Right lobe of liver (tissue), 6 donors: ENCODE results near the gene NDOR1. TPM values are rescaled to one million over a fixed set of nuclear protein-coding genes. Genes with fewer than 3 reads are reported as not detected.
"Not testable (repeated sequence)": the region's sequence is repeated elsewhere in the genome, so short reads cannot be mapped to it uniquely, and the experiment has no call there.

Experiments
- ATAC-seq, 4 donors: fragments of 200-7000 bp; cut with Tn5 transposase; one replicate each; pipeline ENCODE4 v1.9.1; 2020; ENCODE audit warnings: mild to moderate bottlenecking in 4 of 4, moderate library complexity in 4 of 4
- DNase-seq, 3 donors: peaks; one replicate each; pipeline ENCODE4 v3.0.0-alpha.2; 2020
- H3K27ac ChIP-seq, 3 donors: fragments of 200-600 bp; one replicate each; pipeline ENCODE4 v1.8.0; 2022
- H3K27me3 ChIP-seq, 2 donors: fragments of 200-600 bp; one replicate each; pipeline ENCODE4 v1.8.0; 2022
- H3K36me3 ChIP-seq, 4 donors: fragments of 200-600 bp; sonication (generic) in 1 of 4; one replicate each; pipeline versions ENCODE4 v1.5.1 to v1.8.0; 2017 to 2022; ENCODE audit warnings: control low read depth in 1 of 4
- H3K4me1 ChIP-seq, 4 donors: fragments of 200-600 bp; sonication (generic) in 1 of 4; one replicate each; pipeline versions ENCODE4 v1.5.1 to v1.8.0; 2017 to 2022; ENCODE audit warnings: control low read depth in 1 of 4
- H3K4me3 ChIP-seq, 3 donors: fragments of 200-600 bp; one replicate each; pipeline ENCODE4 v1.8.0; 2022
- H3K9me3 ChIP-seq, 4 donors: fragments of 200-600 bp; sonication (generic) in 1 of 4; one replicate each; pipeline versions ENCODE4 v1.5.1 to v1.8.0; 2017 to 2022; ENCODE audit warnings: control low read depth in 1 of 4
- POLR2A ChIP-seq: fragments of 450-650 bp; IDR thresholded peaks from one replicate; pipeline ENCODE4 v1.6.1; 2017; ENCODE audit warnings: antibody characterized with exemption, mild to moderate bottlenecking
- WGBS: methylation state at CpG from one replicate; pipeline ENCODE4 v1.1.6; 2018; ENCODE audit warnings: low coverage, low lambda C conversion rate; ENCODE audit not compliant: insufficient coverage; ENCODE audit errors: missing lambda C conversion rate; 5-methylcytosine and 5-hydroxymethylcytosine counted together
- intact Hi-C, 2 donors: fragments of 100-400 bp; cut with DNase I; formaldehyde crosslinking; loops; one replicate each; pipeline versions ENCODE4 v1.11.2 to v1.14.1; 2022
- total RNA-seq, 6 experiments: library from RNA; depleted of rRNA in 2 of 6; stranded (reverse); fragments of >200 nt in 2 of 6; fragmentation: NEBNext Ultra II Directional in 3 of 6; extraction: Animal tissue kit (Norgen Biotek cat#: 25700) in 3 of 6; gene quantifications; one replicate each; pipeline versions ENCODE4 v1.1.0 to v1.2.4, GENCODE V29; 2016 to 2023
- TF ChIP-seq, protein P1 (sequence below), 4 donors: fragments of 200-600 bp in 3 of 4; fragments of 450-650 bp in 1 of 4; IDR thresholded peaks; one replicate each; pipeline versions ENCODE4 v1.5.1 to v1.8.0; 2016 to 2022; ENCODE audit warnings: antibody characterized with exemption in 4 of 4, mild to moderate bottlenecking in 2 of 4
- donor health status: DM: no; HTN: yes; CAD: no.
- donor health status: DM: no; HTN: no; CAD: no.
- donor health status: DM: no; HTN: no; CAD: no.
- donor health status: DM: no; HTN: yes; CAD: no.
- donor health status: DM: no; HTN: yes; CAD: no.

The NDOR1 gene
- total RNA-seq, 6 experiments from 2014 or later, result 4.7 to 9.6 (median 7.4) TPM

GRCh38 chr9:137236238-137236935, 30.9 kb downstream of the NDOR1 start:
- H3K4me1 ChIP-seq, result peaks cover 0 to 8% (median 0%) of the 10 kb centered on the region in 4 donors
- H3K36me3 ChIP-seq, result no peaks in the 10 kb centered on the region
- H3K27ac ChIP-seq, result no peak overlapping the region
- intact Hi-C loops, result loop anchor here in 1 of 2 donors (10.0 kb wide), 1 partner anchor 52 kb away; the partner anchor contains the start of genes ANAPC2 and SSNA1
- TF ChIP-seq, protein P1, sequence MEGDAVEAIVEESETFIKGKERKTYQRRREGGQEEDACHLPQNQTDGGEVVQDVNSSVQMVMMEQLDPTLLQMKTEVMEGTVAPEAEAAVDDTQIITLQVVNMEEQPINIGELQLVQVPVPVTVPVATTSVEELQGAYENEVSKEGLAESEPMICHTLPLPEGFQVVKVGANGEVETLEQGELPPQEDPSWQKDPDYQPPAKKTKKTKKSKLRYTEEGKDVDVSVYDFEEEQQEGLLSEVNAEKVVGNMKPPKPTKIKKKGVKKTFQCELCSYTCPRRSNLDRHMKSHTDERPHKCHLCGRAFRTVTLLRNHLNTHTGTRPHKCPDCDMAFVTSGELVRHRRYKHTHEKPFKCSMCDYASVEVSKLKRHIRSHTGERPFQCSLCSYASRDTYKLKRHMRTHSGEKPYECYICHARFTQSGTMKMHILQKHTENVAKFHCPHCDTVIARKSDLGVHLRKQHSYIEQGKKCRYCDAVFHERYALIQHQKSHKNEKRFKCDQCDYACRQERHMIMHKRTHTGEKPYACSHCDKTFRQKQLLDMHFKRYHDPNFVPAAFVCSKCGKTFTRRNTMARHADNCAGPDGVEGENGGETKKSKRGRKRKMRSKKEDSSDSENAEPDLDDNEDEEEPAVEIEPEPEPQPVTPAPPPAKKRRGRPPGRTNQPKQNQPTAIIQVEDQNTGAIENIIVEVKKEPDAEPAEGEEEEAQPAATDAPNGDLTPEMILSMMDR (IDR thresholded peaks at IDR 0.05), result peak; percentile 91 to 99 (median 97)
- TF ChIP-seq POLR2A, result no peak
- H3K27me3 ChIP-seq, result no peaks in the 10 kb centered on the region
- no peak overlapping the region for H3K4me3 ChIP-seq
- no peaks in the 10 kb centered on the region for H3K9me3 ChIP-seq
- DNase-seq, result peak; percentile 87 to 88 (median 88)
- 0% methylated on average over 12 of the region's 31 CpGs for WGBS
- peak; percentile 61 to 65 (median 64) for ATAC-seq

- H3K4me3 ChIP-seq, result no peak overlapping the region
- intact Hi-C loops, result loop anchor here in 1 of 2 donors (10.0 kb wide), 1 partner anchor 52 kb away; the partner anchor contains the start of genes ANAPC2 and SSNA1
- H3K27me3 ChIP-seq, result no peaks in the 10 kb centered on the region
- DNase-seq, result no peak
- no peaks in the 10 kb centered on the region for H3K9me3 ChIP-seq
- no peak for ATAC-seq
- no peak overlapping the region for H3K27ac ChIP-seq
- peaks cover 0 to under 1% (median 0%) of the 10 kb centered on the region in 4 donors for H3K36me3 ChIP-seq
- 0% methylated on average over 2 of the region's 11 CpGs for WGBS
- H3K4me1 ChIP-seq, result peaks cover 0 to 9% (median 0%) of the 10 kb centered on the region in 4 donors
- no peak for TF ChIP-seq POLR2A
- TF ChIP-seq, protein P1 (IDR thresholded peaks at IDR 0.05), result no peak
These were observed 31.5 kb downstream of the NDOR1 start for GRCh38 chr9:137236936-137237421.

DNA sequence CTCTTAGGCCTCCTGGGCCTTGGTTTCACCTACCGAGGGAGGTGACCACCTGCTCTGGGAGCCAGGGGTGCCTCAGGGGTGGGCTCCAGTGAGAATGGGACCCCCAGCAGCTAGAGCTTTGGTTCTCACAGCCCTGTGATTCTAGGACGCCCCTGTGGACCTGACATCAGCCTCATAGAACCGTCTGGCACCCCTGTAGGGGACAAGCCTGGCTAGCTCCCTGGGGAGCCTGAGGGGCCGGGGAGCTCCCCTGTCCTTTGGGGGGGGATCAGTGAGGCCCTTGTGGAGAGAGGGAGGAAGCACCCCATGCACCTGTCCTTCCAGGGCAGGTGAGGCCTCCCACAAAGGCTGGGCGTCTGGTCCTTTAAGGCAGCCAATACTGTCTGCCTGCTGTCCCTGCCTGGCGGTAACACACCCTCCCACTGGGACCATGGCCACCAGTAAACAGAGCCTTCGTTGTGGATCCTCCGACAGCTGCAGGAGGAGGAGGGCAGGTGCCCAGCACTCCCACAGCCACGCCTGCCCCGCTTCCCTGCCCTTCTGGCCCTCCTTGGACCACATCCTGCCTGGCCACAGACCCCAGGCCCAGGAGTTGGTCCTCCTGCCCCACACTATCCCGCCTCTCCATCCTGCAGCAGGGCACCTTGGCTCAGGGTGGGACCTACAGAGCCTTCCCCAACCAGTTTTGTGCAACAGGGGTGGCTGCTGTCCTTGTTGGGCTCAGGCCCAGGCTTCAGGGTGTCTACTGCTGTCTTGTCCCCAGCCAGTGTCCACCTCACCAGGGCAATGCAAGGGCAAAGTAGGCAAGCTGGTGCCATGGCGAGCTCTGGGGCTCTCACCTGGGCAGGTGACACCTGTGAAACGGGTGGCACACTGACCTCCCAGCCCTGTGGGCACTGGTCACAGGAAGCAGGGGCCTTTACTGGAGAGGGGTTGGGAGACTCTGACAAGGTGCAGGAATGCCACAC, 32.5 kb downstream of the NDOR1 start:
- peaks cover 0 to 12% (median 5%) of the 10 kb centered on the region in 4 donors for H3K36me3 ChIP-seq
- H3K9me3 ChIP-seq, result no peaks in the 10 kb centered on the region
- no peak for DNase-seq
- no peaks in the 10 kb centered on the region for H3K27me3 ChIP-seq
- intact Hi-C loops, result loop anchor here in 1 of 2 donors (10.0 kb wide), 1 partner anchor 53 kb away; the partner anchor contains the start of genes ANAPC2 and SSNA1
- no peak for ATAC-seq
- 80% methylated on average over 4 of the region's 13 CpGs for WGBS
- no peak for TF ChIP-seq POLR2A
- TF ChIP-seq, protein P1 (IDR thresholded peaks at IDR 0.05), result no peak
- no peak overlapping the region for H3K4me3 ChIP-seq
- no peak overlapping the region for H3K27ac ChIP-seq
- H3K4me1 ChIP-seq, result peaks cover 0 to 20% (median 8%) of the 10 kb centered on the region in 4 donors

DNA sequence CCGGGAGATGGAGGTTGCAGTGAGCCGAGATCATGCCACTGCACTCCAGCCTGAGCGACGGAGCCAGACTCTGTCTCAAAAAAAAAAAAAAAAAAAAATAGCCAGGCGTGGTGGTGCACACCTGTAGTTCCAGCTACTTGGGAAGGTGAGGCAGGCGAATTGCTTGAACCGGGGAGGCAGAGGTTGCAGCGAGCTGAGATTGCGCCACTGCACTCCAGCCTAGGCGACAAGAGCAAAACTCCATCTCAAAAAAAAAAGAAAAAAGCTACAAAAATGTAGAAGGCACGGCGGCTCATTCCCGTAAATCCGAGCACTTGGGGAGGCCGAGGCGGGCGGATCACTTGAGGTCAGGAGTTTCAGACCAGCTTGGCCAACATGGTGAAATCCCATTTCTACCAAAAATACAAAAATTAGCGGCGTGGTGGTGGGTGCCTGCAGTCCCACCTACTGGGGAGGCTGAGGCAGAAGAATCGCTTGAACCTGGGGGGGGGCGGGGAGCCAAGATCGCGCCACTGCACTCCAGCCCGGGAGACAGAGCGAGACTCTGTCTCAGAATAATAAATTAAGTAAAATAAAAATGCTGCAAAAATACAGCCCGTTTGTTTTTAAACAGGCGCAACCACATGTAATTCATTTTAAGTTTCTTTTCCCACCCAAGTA, 34.2 kb downstream of the NDOR1 start:
- Histone ChIP-seq H3K4me1 (peaks cover 0 to 20% (median 8%) of the 10 kb centered on the region in 4 donors), H3K27ac (peak overlapping the region; percentile 47 to 84 (median 73)), H3K4me3 (peak overlapping the region; percentile 73 to 75 (median 73)), H3K36me3 (peaks cover 0 to 13% (median 8%) of the 10 kb centered on the region in 4 donors)
- intact Hi-C loops, result loop anchor here in 1 of 2 donors (10.0 kb wide), 1 partner anchor 55 kb away; the partner anchor contains the start of genes ANAPC2 and SSNA1
- not testable (repeated sequence) for ATAC-seq, H3K9me3 ChIP-seq, H3K27me3 ChIP-seq, DNase-seq
- WGBS, result 32% methylated on average over 17 of the region's 27 CpGs
